ENCODE data around the gene MAPRE3.
"Not testable (repeated sequence)": the region's sequence is repeated elsewhere in the genome, so short reads cannot be mapped to it uniquely, and the experiment has no call there.

MAPRE3 gene

DNA sequence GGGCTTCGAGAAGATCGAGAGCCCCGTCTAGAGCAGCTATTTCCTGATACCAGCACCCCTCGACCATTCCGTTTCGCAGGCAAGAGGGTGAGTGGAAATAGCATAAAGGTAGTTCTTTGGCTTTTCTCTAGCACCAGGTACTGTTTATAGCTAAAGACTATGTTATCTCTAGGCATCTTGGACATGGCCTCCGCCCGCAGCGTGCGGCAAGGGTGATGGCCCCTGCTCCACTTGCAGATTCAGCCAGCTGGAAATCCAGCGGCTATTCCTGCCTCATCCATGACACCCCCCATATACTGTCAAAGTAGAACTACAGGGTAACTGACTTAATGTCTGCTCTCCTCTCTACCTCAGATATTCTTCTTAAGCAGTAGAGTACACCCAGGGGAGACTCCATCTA, 84.3 kb downstream of the MAPRE3 start:
- FAIRE-seq (no peak), DNase-seq (ENCODE audit: extremely low spot score, insufficient read length, low read depth) (no peak)

DNA sequence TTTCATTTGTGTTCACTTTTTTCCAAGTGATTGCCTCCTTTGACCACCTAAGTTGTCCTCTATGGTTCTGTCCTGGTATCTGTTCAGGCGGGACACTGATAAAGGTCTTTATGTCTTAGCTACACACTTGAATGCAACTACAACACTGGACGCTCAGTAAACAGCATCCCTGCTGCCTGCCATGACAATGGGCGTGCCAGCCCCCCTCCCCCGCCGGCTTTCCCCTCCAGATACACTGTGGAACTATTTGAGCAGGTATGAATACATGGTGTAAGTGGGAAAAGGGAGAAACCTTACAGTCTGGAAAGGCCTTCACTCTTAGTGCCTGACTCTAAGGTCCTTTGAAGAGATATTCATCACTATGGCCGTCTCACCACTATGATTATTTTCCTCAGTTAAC, 86.7 kb downstream of the MAPRE3 start:
- FAIRE-seq (no peak), DNase-seq (ENCODE audit: extremely low spot score, insufficient read length, low read depth) (no peak)

DNA sequence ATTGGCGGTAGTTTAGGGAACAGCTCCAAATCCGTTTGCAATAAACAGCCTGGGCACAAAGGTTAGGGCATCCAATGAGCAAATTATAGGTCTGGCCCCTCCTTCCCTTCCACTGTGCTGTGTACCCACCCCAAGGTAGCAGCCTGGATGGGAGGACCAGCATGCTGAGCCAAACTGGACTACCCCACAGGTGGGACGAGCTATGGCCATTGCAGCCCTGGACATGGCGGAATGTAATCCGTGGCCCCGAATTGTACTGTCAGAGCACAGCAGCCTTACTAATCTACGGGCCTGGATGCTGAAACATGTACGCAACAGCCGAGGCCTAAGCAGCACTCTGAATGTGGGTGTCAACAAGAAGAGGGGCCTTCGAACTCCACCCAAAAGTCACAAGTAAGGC, 87.8 kb downstream of the MAPRE3 start:
- DNase-seq (ENCODE audit: extremely low spot score, insufficient read length, low read depth): no peak
- no peak for FAIRE-seq

DNA sequence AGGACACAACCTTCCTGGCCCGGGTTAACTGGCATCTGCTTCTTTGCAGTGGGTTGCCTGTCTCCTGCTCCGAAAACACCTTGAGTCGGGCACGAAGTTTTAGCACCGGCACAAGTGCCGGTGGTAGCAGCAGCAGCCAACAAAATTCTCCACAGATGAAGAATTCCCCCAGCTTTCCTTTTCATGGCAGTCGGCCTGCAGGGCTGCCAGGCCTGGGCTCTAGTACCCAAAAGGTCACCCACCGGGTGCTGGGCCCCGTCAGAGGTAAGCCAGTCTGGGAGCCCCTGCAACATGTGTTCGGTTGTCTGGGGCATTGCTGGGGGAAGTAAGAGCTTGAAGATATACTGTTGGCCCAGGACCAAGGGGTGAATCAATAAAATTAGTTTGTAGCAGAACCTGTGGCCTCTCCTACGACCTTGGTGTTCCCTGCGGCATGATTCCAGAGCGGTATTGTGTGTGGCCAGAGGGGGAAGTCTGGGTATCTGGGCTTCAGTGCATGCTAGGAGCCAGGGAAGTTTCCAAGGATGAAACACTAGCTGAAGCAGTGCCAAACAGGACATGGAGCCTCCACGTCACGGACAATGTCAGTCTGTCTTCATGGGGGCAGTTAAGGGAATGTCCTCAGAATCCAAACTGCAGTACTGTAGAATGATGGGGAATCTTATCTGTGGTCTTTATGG, 88.8 kb downstream of the MAPRE3 start:
- no peak for FAIRE-seq
- DNase-seq (ENCODE audit: extremely low spot score, insufficient read length, low read depth): no peak

DNA sequence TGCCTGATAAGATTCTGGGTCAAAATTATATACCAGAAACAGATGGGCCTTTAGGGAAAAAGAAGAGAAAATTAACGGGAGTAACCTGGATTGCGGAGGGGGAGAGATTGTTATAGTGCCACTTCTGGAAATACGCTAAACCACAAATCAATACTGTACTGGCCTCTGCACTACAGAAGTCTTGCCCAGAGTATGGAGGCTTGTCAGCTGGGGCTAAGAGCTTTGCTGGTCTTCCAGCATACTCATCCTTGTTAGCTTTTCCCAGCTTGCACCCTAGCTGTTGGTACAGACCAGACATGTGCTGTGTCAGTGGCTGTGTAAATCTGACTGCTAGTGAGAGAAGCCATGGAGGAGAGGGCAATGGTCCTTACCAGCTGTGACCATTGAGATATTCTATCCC, 89.9 kb downstream of the MAPRE3 start:
- DNase-seq (ENCODE audit: extremely low spot score, insufficient read length, low read depth) (no peak), FAIRE-seq (no peak)

DNA sequence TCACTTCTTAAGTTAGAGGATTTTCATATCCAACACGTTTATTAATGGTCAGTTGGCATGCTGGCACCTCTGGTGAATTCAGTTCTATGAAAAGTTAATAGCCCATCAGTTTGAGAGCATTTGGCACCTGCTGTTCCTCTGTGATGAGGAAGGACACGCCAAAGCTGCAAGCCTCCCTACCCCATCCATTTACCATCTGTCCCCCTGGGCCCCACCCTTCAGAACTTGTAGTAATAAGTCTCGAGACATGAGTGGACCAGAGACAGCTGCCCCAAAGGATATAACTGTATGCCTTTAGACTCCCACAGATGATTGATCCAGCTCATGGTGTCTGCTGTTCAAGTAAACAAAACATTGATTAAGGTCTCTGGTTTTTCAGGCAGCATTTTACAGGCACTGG, 94.7 kb downstream of the MAPRE3 start:
- FAIRE-seq (no peak), DNase-seq (ENCODE audit: extremely low spot score, insufficient read length, low read depth) (no peak)

DNA sequence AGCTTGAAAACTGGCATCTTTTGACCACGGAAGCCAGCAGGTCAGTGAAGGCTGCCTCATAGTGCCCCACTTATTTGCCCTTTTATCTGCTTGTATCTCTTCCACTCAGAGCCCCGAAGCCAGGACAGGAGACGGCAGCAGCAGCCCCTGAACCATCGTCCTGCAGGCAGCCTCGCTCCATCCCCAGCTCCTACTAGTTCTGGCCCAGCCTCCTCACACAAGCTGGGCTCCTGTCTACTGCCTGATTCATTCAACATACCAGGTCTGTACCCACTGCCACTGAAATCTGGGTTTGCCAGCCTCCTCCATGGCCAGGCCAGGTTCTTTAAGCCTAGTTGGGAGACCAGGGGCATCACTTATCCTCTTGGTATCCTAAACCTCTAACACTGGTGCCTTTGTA, 96.9 kb downstream of the MAPRE3 start:
- DNase-seq (ENCODE audit: extremely low spot score, insufficient read length, low read depth) (no peak), FAIRE-seq (no peak)

DNA sequence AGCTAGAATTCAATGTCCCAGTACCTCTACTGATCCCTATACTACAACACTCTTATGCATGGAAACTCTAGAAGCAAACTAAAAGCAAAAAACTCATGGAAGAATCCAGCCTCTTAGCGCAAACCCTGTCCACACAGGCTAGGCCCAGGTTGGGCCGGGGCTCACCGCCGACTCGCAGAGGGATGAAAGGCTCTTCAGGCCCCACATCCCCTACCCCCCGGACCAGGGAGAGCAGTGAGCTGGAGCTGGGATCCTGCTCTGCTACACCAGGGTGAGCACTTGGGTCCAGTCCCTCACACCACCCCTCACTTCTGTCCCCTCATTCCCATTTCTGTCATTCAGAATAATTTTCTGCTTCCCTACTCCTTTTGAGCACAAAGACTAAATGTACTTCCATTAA, 99.0 kb downstream of the MAPRE3 start:
- no peak for FAIRE-seq
- DNase-seq (ENCODE audit: extremely low spot score, insufficient read length, low read depth): no peak

DNA sequence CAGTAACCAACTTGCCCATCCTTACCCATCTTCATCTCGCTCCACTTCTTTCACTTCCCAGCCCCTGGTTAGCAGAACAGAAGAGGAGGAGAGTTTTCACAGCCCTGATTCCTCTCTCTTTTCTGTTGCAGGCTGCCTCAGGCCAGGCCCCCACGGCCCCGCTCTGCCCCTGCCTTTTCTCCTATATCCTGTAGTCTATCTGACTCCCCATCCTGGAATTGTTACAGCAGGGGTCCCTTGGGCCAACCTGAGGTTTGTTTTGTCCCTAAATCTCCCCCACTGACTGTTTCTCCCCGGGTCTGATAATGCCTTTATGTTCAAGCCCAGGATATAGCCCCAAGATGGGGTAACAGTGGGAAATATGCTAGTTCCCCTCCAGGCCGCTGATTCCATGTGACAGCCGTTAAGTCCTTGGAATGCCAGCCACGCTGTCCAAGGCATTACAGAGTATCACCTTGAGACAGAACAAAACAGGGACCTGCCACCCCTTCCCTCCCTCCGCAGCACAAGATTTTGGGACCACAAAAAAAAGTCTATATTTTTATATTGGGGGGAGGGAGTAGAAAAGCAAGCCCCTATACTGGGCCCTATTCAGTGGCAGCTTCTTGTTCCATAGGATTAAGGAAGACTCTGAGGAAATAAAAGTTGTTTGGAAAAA, 99.7 kb downstream of the MAPRE3 start:
- no peak for FAIRE-seq
- no peak for DNase-seq (ENCODE audit: extremely low spot score, insufficient read length, low read depth)

DNA sequence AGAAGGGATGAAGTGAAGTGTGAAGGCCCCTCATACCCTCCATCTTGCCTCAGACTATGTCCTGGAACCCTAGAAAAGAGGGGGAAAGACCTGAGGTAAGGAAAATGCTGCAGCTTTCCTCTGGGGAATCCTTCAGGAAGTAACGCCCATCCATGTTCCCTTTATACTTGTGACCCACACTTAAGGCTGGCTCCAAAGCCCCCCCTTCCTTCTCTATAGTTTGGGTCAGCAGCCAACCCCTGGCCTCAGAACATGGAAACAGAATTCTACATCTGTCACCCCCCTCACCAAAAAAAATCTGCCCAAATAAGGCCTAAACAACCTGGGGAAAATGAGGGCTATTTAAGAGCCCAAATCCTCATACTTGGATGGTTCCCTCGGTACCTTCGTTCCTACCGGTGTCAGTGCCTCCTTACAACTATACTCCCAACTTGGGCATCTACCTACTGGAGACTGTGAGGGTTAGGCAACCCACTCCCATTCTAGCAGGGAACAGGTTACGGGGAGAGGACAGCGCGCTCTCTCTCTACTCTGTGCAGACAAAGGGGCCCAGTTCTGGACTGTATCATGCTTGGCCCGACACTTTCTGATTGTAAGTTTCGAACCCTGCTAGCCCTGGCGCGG, 100.3 kb downstream of the MAPRE3 start:
- FAIRE-seq: no peak

DNA sequence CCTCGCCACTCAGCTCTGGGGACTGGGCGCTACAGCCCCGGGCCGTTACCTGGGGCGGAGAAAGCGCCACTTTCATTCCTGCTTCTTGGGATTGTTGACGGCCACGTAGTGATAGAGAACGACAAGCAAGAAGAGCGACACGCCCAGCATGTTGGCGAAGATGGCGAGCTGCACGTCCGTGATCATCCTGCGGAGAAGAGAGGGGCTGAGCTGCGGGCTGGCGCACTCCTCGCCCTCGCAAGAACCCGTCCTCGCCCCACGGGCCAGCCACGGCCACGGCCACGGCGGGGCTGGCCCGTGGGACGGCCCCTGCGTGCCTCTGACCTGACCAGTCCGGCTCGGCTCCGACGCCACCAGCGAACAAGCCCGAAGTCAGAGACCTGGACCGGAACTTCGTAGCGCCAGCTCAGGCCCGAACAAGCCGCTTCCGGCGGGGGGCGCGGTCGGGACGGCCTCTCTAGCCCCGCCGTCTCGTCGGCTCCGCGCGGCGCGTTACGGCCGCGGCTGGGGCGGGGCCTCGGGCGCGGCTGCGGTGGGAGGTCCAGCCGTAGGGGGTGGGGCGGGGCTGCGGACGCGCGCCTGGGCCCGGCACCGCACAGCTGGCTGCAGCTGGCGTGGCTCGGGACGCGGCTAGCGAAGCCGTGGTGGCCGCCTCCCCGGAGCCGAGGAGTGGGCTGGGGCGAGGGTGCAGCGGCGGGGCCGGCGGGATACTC, 101.0 kb downstream of the MAPRE3 start, which contains the start of gene OST4:
Gene OST4 (minus strand): TSS at position 378 of the 713 bp plus-strand sequence.
- FAIRE-seq: peak; percentile 90

More for the DNA sequence above, 100.3 kb downstream of the MAPRE3 start:
- DNase-seq (ENCODE audit: extremely low spot score, insufficient read length, low read depth): no peak

DNA sequence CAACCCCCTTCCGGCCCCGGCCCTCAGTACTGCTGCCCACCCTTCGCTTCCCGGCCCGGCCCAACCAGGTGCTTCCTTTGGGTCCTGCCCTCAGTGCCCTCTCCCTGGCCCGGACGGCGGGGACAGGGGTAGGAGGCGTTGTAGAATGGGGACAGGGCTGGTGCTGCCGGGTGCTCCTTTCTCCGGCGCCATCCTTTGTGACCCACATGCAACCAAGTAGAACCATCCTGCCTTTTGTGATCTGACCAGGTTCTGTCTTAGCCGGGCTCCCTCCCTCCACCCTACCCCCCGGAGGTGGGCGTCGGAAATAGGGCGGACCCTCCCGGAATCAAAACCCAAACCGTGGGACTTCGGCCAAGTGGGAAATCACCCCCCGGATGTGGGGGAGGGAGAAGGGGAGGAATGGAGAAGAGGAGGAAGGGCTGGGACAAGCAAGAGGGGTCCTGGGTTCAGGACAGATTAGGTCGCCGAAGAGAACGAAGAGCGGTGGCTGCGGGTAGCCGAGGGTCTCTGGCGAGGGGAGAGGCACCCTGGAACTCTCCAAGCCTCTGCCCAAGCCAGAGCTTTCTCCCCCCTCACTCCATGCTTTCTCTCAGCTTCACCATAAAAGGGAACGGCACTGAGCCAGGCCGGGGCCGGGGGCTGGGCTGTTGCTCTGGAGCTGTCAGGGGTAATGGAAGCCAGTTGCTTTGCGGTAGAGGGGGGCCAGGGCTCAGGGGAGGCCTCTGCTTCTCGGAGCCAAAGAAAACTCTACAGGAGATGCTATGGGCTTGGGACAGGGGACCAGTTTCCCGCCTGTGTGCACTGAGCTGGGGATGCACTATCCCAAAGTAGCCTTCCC, 101.8 kb downstream of the MAPRE3 start:
- DNase-seq (ENCODE audit: extremely low spot score, insufficient read length, low read depth): no peak

More for the DNA sequence above, 101.0 kb downstream of the MAPRE3 start, which contains the start of gene OST4:
- peak; percentile 92 for DNase-seq (ENCODE audit: extremely low spot score, insufficient read length, low read depth)

DNA sequence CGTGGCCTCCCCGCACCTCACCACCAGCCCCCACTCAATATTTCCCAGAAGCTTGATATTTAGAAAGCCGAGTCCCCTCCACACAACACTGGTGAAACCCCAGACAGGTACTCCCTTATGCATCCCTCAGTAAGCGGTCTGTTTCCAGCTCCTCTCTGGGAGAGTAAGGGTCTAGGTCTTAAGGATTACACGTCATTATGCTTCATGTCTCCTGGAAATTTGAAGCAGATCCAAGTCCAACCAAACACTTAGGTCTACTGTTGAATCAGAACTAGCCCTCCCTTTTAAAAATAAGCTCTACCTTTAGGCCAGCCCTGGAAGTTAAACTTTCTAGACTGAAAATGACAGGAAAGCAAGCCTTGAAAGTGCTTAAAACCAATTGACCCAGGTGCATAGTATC, 102.5 kb downstream of the MAPRE3 start:
- no peak for DNase-seq (ENCODE audit: extremely low spot score, insufficient read length, low read depth)
- FAIRE-seq: no peak

More for the DNA sequence above, 101.8 kb downstream of the MAPRE3 start:
- no peak for FAIRE-seq

DNA sequence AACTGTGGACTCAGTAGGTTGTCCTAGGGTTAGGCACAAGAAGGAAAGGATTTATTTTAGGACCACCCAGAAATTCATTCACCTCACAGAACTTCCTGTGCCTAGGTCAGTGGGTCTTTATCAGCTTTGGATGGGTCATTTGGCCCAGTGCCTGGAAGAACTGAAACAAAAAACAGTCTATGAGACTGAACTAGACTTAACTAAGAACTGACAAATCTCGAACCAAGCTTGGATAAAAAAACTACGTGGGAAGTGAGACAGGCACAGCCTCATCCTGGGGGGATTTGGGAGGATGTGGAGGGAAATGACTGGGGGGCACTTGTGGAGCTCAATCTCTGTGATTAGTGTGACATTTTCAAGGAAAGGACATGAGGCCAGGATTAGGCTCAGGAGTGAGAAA, 103.3 kb downstream of the MAPRE3 start:
- FAIRE-seq (no peak), DNase-seq (ENCODE audit: extremely low spot score, insufficient read length, low read depth) (no peak)

DNA sequence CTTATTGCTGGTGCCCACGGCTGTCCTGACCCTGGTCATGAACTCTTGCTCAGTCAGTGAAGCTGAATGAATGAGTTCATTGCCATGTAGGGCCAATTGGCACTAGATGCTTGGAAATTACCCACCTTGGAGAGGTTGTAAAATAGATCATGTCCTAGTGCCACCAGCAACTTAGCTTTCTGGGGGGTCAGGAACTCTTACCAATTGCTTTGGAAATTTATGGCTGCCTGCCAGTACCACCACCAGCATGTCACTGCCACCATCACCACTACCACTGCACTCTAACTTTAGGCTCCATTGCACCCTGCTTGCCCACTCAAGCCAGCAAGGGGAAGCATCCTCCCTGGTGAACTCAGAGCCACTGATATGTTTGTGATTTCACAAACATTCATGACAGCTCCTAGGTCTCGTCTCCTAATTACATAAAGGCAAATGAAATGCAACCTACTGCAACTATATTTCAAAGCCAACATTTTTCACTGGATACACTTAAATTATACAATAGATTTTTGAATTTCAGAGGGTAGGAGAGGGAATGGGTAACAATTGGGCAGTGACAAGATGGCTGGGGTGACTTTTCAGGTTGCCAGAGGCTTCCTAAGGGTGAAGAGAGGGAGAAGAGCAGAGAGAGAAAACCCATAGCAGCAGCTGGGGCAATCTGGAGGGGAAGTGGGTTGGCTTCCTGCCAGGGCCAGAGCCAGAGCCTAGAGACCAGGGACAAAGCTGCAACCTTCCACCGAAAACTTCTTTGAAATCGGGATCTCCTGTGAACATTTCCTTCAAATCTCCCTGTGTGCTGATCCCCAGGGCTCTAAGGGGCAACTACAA, 104.5 kb downstream of the MAPRE3 start:
- DNase-seq (ENCODE audit: extremely low spot score, insufficient read length, low read depth): no peak
- peak; percentile 80 for FAIRE-seq

DNA sequence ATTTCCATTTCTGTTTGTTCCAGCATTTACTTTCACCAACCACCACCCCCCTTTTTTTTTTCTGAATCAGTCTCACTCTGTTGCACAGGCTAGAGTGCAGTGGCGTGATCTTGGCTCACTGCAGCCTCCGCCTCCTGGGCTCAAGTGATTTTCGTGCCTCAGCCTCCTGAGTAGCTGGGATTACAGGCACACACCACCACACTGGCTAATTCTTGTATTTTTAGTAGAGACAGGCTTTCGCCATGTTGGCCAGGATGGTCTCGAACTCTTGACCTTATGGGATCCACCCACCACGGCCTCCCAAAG, 105.1 kb downstream of the MAPRE3 start:
- FAIRE-seq; DNase-seq (ENCODE audit: extremely low spot score, insufficient read length, low read depth): not testable (repeated sequence)

DNA sequence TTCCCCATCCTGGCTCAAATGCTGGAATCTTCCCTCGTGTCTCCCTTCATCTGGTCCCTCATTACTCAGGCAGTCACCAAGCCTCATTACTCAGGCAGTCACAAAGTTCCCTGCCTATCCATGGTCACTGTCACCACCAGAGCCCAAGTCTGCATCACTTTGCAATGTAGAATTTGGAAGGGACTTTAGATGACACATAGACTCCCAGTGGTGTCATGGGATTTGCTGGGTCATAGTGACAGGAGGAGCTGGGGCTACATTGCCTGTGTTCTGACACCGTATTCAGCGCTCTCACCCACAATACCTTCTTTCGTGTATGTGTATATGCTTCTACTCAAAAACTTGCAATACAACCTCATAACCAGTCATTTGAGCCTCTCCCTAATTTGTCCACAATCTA, 105.9 kb downstream of the MAPRE3 start:
- no peak for DNase-seq (ENCODE audit: extremely low spot score, insufficient read length, low read depth)
- FAIRE-seq: no peak
